ENCODE measurements around the gene DDC.
"Not testable (repeated sequence)": the region's sequence is repeated elsewhere in the genome, so short reads cannot be mapped to it uniquely, and the experiment has no call there.

The DDC gene

GRCh38 chr7:50555594-50556140 is 9.5 kb downstream of the DDC start:
- DNase-seq (ENCODE audit: low read depth), result no peak

- DNase-seq (ENCODE audit: low read depth), result no peak
Observed at GRCh38 chr7:50554431-50555322, 10.5 kb downstream of the DDC start.

- no peak for DNase-seq (ENCODE audit: low read depth)
Observed at GRCh38 chr7:50553973-50554372, 11.2 kb downstream of the DDC start.

- peak; percentile 17 for DNase-seq (ENCODE audit: low read depth)
Observed at GRCh38 chr7:50552921-50553320, 12.3 kb downstream of the DDC start.

- no peak for DNase-seq (ENCODE audit: low read depth)
Observed at GRCh38 chr7:50552139-50552538, 13.1 kb downstream of the DDC start.

- DNase-seq (ENCODE audit: low read depth), result not testable (repeated sequence)
Observed at GRCh38 chr7:50545613-50546012, 19.6 kb downstream of the DDC start.

GRCh38 chr7:50544992-50545391 is 20.2 kb downstream of the DDC start:
- no peak for DNase-seq (ENCODE audit: low read depth)

- no peak for DNase-seq (ENCODE audit: low read depth)
Observed at GRCh38 chr7:50543776-50544442, 21.3 kb downstream of the DDC start.

GRCh38 chr7:50542132-50542531 is 23.1 kb downstream of the DDC start:
- no peak for DNase-seq (ENCODE audit: low read depth)

- no peak for DNase-seq (ENCODE audit: low read depth)
Observed at GRCh38 chr7:50540785-50541579, 24.2 kb downstream of the DDC start.

GRCh38 chr7:50539725-50540124 is 25.5 kb downstream of the DDC start:
- DNase-seq (ENCODE audit: low read depth), result no peak

- DNase-seq (ENCODE audit: low read depth), result no peak
Observed at GRCh38 chr7:50538478-50538877, 26.7 kb downstream of the DDC start.

GRCh38 chr7:50537417-50537816 is 27.8 kb downstream of the DDC start:
- no peak for DNase-seq (ENCODE audit: low read depth)

- not testable (repeated sequence) for DNase-seq (ENCODE audit: low read depth)
Observed at GRCh38 chr7:50535291-50535711, 29.9 kb downstream of the DDC start.

GRCh38 chr7:50534690-50535290 is 30.4 kb downstream of the DDC start:
- peak; percentile 97 for DNase-seq (ENCODE audit: low read depth)

- DNase-seq (ENCODE audit: low read depth), result no peak
Observed at GRCh38 chr7:50533866-50534265, 31.3 kb downstream of the DDC start.

GRCh38 chr7:50531928-50532327 is 33.3 kb downstream of the DDC start:
- no peak for DNase-seq (ENCODE audit: low read depth)

- DNase-seq (ENCODE audit: low read depth), result no peak
Observed at GRCh38 chr7:50531401-50531911, 33.7 kb downstream of the DDC start.

GRCh38 chr7:50530766-50531165 is 34.4 kb downstream of the DDC start:
- no peak for DNase-seq (ENCODE audit: low read depth)

- no peak for DNase-seq (ENCODE audit: low read depth)
Observed at GRCh38 chr7:50529093-50529862, 35.9 kb downstream of the DDC start.

Data from fibroblast of the conjunctiva (primary cell).